HCT116 (cell line): ENCODE measurements around the gene POLR3H. TPM values are rescaled to one million over a fixed set of nuclear protein-coding genes. Genes with fewer than 3 reads are reported as not detected.

Experiments used
- ATAC-seq: fragments of 200-7000 bp; cut with Tn5 transposase; 2 replicates; pipeline ENCODE4 v1.9.1; 2020; ENCODE audit warnings: mild to moderate bottlenecking, moderate library complexity
- BruUV-seq: library from RNA; stranded (reverse); fragments of 400-500 nt; replicated peaks from 2 replicates; lab custom pipeline; 2021; lab: Mats Ljungman, UMichigan
- CTCF ChIA-PET: fragments of 300-600 bp; sonication (Branson Sonifier 250); formaldehyde crosslinking; loops from one replicate; lab custom pipeline; 2021; ENCODE audit warnings: antibody characterized with exemption; lab: Charles Lee
- POLR2A ChIA-PET: fragments of 300-600, 350-600 bp; sonication (Branson Sonifier 250); formaldehyde crosslinking; loops from one replicate; lab custom pipeline; 2021; ENCODE audit warnings: antibody characterized with exemption; lab: Charles Lee
- RAD21 ChIA-PET, 2 experiments: fragments of 300-600 bp; sonication (Branson Sonifier 250); formaldehyde crosslinking; loops; one replicate each; lab custom pipeline; 2023; ENCODE audit warnings: low total read pairs in 2 of 2; ENCODE audit not compliant: uncharacterized antibody in 2 of 2, unreplicated experiment in 2 of 2, low non-redundant PET in 1 of 2; lab: Charles Lee
- DNase-seq: peaks from one replicate; pipeline ENCODE4 v3.0.0-alpha.2; 2010; ENCODE audit warnings: low read depth, low spot score
- H2AFZ ChIP-seq: fragments of 200-600 bp; shearing (Covaris generic), sonication (generic); 2 replicates; pipeline ENCODE4 v1.6.1; 2017; ENCODE audit warnings: low read depth, mixed run types, mixed read lengths, antibody characterized with exemption, low read length; ENCODE audit not compliant: poor library complexity, severe bottlenecking
- H3K27ac ChIP-seq: 2 replicates; pipeline ENCODE4 v1.5.1; 2012; ENCODE audit warnings: low read depth, low read length
- H3K27me3 ChIP-seq: fragments of 200-600 bp; sonication (generic); 2 replicates; pipeline ENCODE4 v1.6.1; 2016; ENCODE audit warnings: mixed run types, low read length, mixed read lengths; ENCODE audit not compliant: insufficient read depth
- H3K36me3 ChIP-seq, 2 experiments: fragments of 200-500 bp in 1 of 2; fragments of 200-600 bp in 1 of 2; sonication (Bioruptor generic) in 1 of 2; sonication (generic) in 1 of 2; 2 replicates each; pipeline versions ENCODE4 v1.5.1 to v1.6.1; 2014 to 2016; ENCODE audit warnings: low read length in 2 of 2, inconsistent platforms in 1 of 2, mixed read lengths in 1 of 2, mixed run types in 1 of 2; ENCODE audit not compliant: insufficient read depth in 2 of 2, control insufficient read depth in 1 of 2
- H3K4me1 ChIP-seq, 2 experiments: fragments of 200-600 bp in 1 of 2; sonication (generic) in 1 of 2; 2 replicates each; pipeline versions ENCODE4 v1.5.1 to v1.6.1; 2012 to 2017; ENCODE audit warnings: low read length in 2 of 2, inconsistent platforms in 1 of 2, mild to moderate bottlenecking in 1 of 2, mixed read lengths in 1 of 2, mixed run types in 1 of 2, moderate library complexity in 1 of 2; ENCODE audit not compliant: insufficient read depth in 2 of 2, control insufficient read depth in 1 of 2
- H3K4me2 ChIP-seq: fragments of 200-600 bp; sonication (generic); 2 replicates; pipeline ENCODE4 v1.6.1; 2017; ENCODE audit warnings: mixed run types, low read length, mixed read lengths
- H3K4me3 ChIP-seq, 2 experiments: fragments of 200-600 bp in 1 of 2; sonication (generic) in 1 of 2; replicated peaks in 1 of 2; 2 replicates each; pipeline ENCODE4 v1.5.1; 2011 to 2016; ENCODE audit warnings: low read length in 2 of 2, control low read depth in 1 of 2, low read depth in 1 of 2, mild to moderate bottlenecking in 1 of 2, mixed read lengths in 1 of 2, mixed run types in 1 of 2
- H3K79me2 ChIP-seq: fragments of 200-600 bp; sonication (generic); 2 replicates; pipeline ENCODE4 v1.6.1; 2017; ENCODE audit warnings: mild to moderate bottlenecking, mixed run types, low read length, moderate library complexity, mixed read lengths; ENCODE audit not compliant: insufficient read depth
- H3K9ac ChIP-seq: fragments of 200-600 bp; sonication (generic); 2 replicates; pipeline ENCODE4 v1.6.1; 2016; ENCODE audit warnings: low read length, mixed read lengths
- H3K9me2 ChIP-seq: fragments of 200-600 bp; sonication (generic), shearing (Covaris generic); 2 replicates; pipeline ENCODE4 v1.6.1; 2017; ENCODE audit warnings: mixed run types, mild to moderate bottlenecking, moderate library complexity; ENCODE audit not compliant: insufficient read depth
- H3K9me3 ChIP-seq, 2 experiments: fragments of 200-500 bp in 1 of 2; fragments of 200-600 bp in 1 of 2; sonication (Bioruptor generic) in 1 of 2; sonication (generic) in 1 of 2; 2 replicates each; pipeline ENCODE4 v1.6.1; 2014 to 2017; ENCODE audit warnings: low read length in 2 of 2, mixed read lengths in 2 of 2, inconsistent platforms in 1 of 2, low read depth in 1 of 2, mild to moderate bottlenecking in 1 of 2, mixed run types in 1 of 2, moderate library complexity in 1 of 2; ENCODE audit not compliant: control insufficient read depth in 1 of 2, insufficient read depth in 1 of 2
- H4K20me1 ChIP-seq: fragments of 200-600 bp; sonication (generic), shearing (Covaris generic); 2 replicates; pipeline ENCODE4 v1.6.1; 2017; ENCODE audit warnings: mixed run types, mild to moderate bottlenecking, moderate library complexity; ENCODE audit not compliant: insufficient read depth
- CTCF ChIP-seq, 3 experiments: fragments of 200-600 bp in 1 of 3; sonication (generic) in 1 of 3; IDR thresholded peaks in 2 of 3; conservative IDR thresholded peaks in 1 of 3; 2 replicates each; pipeline ENCODE4 v1.5.1; 2012 to 2017; ENCODE audit warnings: low read depth in 2 of 3, low read length in 2 of 3, antibody characterized with exemption in 1 of 3, borderline replicate concordance in 1 of 3, control low read depth in 1 of 3, mild to moderate bottlenecking in 1 of 3, mixed read lengths in 1 of 3, mixed run types in 1 of 3, moderate library complexity in 1 of 3; ENCODE audit not compliant: insufficient read depth in 1 of 3
- SIN3A ChIP-seq: IDR thresholded peaks from 2 replicates; pipeline ENCODE4 v1.6.1; 2012; ENCODE audit warnings: low read depth
- ZBTB33 ChIP-seq: IDR thresholded peaks from 2 replicates; pipeline ENCODE4 v1.6.1; 2011; ENCODE audit warnings: mild to moderate bottlenecking, low read length, moderate library complexity; ENCODE audit not compliant: insufficient replicate concordance; ENCODE audit errors: extremely low read depth
- ZFX ChIP-seq: fragments of 450-650 bp; IDR thresholded peaks from 2 replicates; pipeline ENCODE4 v1.6.1; 2017
- ZNF274 ChIP-seq: fragments of 200-500 bp; sonication (Bioruptor generic); IDR thresholded peaks from 2 replicates; pipeline ENCODE4 v1.6.1; 2014; ENCODE audit warnings: mild to moderate bottlenecking, low read depth, low read length, inconsistent platforms
- intact Hi-C: fragments of 100-400 bp; cut with micrococcal nuclease; formaldehyde crosslinking; loops from 2 replicates; pipeline ENCODE4 v1.10.0; 2022
- total RNA-seq: library from RNA; stranded (reverse); gene quantifications from one replicate; pipeline ENCODE4 v1.2.1, GENCODE V29; 2021; ENCODE audit not compliant: unreplicated experiment

The POLR3H gene
- total RNA-seq, 1 experiment from 2014 or later = 62.1 TPM

- intact Hi-C loops = loop anchor here (2.0 kb wide), 1 partner anchor 45 kb away; no protein-coding TSS in a partner anchor
- H3K4me2 ChIP-seq = no peak overlapping the region
- ChIA-PET POLR2A (interaction anchor here (1.2 kb wide), 1 partner anchor 37 kb away, joined by 4 read pairs; the partner anchor contains the start of gene PMM1), RAD21 (no interaction called here)
- no peaks in the 10 kb centered on the region for H3K9me3 ChIP-seq
- ATAC-seq = no peak
- H3K4me3 ChIP-seq = no peak overlapping the region
- no peak overlapping the region for H3K9ac ChIP-seq
- no peaks in the 10 kb centered on the region for H4K20me1 ChIP-seq
- H3K79me2 ChIP-seq = no peaks in the 10 kb centered on the region
- H3K27ac ChIP-seq = no peak overlapping the region
- no peak for DNase-seq
- no peaks in the 10 kb centered on the region for H3K27me3 ChIP-seq
- no peak overlapping the region for H2AFZ ChIP-seq
- no peak for TF ChIP-seq CTCF (IDR thresholded peaks at IDR 0.05 in 2 of 3, conservative IDR thresholded peaks at IDR 0.05 in 1 of 3; ENCODE audit: borderline replicate concordance in 1 of 3, insufficient read depth in 1 of 3, low read depth in 2 of 3, low read length in 2 of 3)
- no peak for TF ChIP-seq ZFX
- no peak for TF ChIP-seq ZNF274
- TF ChIP-seq ZBTB33 = no peak
- no peak for TF ChIP-seq SIN3A
- TF ChIP-seq, all 23 proteins: peak for 0
- no peaks in the 10 kb centered on the region for H3K9me2 ChIP-seq
- no peaks in the 10 kb centered on the region for H3K36me3 ChIP-seq
- peaks cover 2 to 12% of the 10 kb centered on the region in 2 experiments; a peak in 3 of 4 replicates for H3K4me1 ChIP-seq
- CTCF ChIA-PET = interaction anchor here (0.6 kb wide), 1 partner anchor 95 kb away, joined by 6 read pairs; no protein-coding TSS in a partner anchor
- BruUV-seq = no TSS peak
These were observed 7.8 kb upstream of the POLR3H start for GRCh38 chr22:41551877-41552582.
